Body of pancreas (tissue), 4 donors: ENCODE results near the gene ARID1A. TPM values are rescaled to one million over a fixed set of nuclear protein-coding genes. Genes with fewer than 3 reads are reported as not detected.

Experiments used
- ATAC-seq: fragments of 150-250 bp; one replicate; pipeline ENCODE4 v1.9.1; 2016
- DNase-seq, 4 donors: peaks; one replicate each; pipeline ENCODE4 v3.0.0-alpha.2; 2019
- H3K27ac ChIP-seq, 4 donors: fragments of 200-600 bp; sonication (generic); 1 replicate in 3 of 4; 2 replicates in 1 of 4; pipeline versions ENCODE4 v1.5.1 to v1.6.1; 2016 to 2019; ENCODE audit warnings: mild to moderate bottlenecking in 1 of 4, mixed read lengths in 1 of 4, moderate library complexity in 1 of 4
- H3K27me3 ChIP-seq, 2 donors: fragments of 200-600 bp; sonication (generic); one replicate each; pipeline ENCODE4 v1.6.0; 2016; ENCODE audit warnings: mild to moderate bottlenecking in 1 of 2
- H3K36me3 ChIP-seq, 2 donors: fragments of 200-600 bp; sonication (generic); replicated peaks in 1 of 2; 2 replicates each; pipeline ENCODE4 v1.5.1; 2016; ENCODE audit warnings: low read depth in 2 of 2; ENCODE audit not compliant: insufficient read depth in 1 of 2
- H3K4me1 ChIP-seq: fragments of 200-600 bp; sonication (generic); one replicate; pipeline ENCODE4 v1.6.0; 2016
- H3K4me3 ChIP-seq, 2 donors: fragments of 200-600 bp; sonication (generic); 1 replicate in 1 of 2; 2 replicates in 1 of 2; pipeline ENCODE4 v1.5.1; 2016 to 2019
- H3K9me3 ChIP-seq, 3 donors: fragments of 200-600 bp; sonication (generic); 1 replicate in 2 of 3; 2 replicates in 1 of 3; pipeline ENCODE4 v1.5.1; 2016
- POLR2A ChIP-seq, 3 donors: fragments of 450-650 bp; IDR thresholded peaks; one replicate each; pipeline ENCODE4 v1.6.1; 2016; ENCODE audit warnings: antibody characterized with exemption in 3 of 3, mild to moderate bottlenecking in 2 of 3
- WGBS, 2 donors: methylation state at CpG; one replicate each; pipeline ENCODE4 v1.1.5; 2017; 5-methylcytosine and 5-hydroxymethylcytosine counted together
- intact Hi-C: fragments of 100-400 bp; cut with DNase I; formaldehyde crosslinking; loops from one replicate; pipeline ENCODE4 v1.15.1; 2023
- total RNA-seq, 2 donors: library from RNA; depleted of rRNA; stranded (reverse); fragments of >200 nt; gene quantifications; one replicate each; pipeline ENCODE4 v1.1.0, GENCODE V29; 2016
- TF ChIP-seq, protein P1 (sequence below), 7 experiments: fragments of 450-650 bp in 4 of 7; fragments of 200-600 bp in 3 of 7; sonication (generic) in 3 of 7; IDR thresholded peaks; one replicate each; pipeline ENCODE4 v1.5.1; 2016 to 2019; ENCODE audit warnings: antibody characterized with exemption in 7 of 7

ARID1A gene
- total RNA-seq, 2 donors from 2014 or later, result 23.7 to 25.9 TPM

GRCh38 chr1:26694638-26695355 lies 1.0 kb upstream of the ARID1A start:
- no peak for TF ChIP-seq POLR2A (IDR thresholded peaks at IDR 0.05)
- TF ChIP-seq, protein P1, sequence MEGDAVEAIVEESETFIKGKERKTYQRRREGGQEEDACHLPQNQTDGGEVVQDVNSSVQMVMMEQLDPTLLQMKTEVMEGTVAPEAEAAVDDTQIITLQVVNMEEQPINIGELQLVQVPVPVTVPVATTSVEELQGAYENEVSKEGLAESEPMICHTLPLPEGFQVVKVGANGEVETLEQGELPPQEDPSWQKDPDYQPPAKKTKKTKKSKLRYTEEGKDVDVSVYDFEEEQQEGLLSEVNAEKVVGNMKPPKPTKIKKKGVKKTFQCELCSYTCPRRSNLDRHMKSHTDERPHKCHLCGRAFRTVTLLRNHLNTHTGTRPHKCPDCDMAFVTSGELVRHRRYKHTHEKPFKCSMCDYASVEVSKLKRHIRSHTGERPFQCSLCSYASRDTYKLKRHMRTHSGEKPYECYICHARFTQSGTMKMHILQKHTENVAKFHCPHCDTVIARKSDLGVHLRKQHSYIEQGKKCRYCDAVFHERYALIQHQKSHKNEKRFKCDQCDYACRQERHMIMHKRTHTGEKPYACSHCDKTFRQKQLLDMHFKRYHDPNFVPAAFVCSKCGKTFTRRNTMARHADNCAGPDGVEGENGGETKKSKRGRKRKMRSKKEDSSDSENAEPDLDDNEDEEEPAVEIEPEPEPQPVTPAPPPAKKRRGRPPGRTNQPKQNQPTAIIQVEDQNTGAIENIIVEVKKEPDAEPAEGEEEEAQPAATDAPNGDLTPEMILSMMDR (IDR thresholded peaks at IDR 0.05), result no peak
- Histone ChIP-seq H3K9me3 (no peaks in the 10 kb centered on the region), H3K27me3 (no peaks in the 10 kb centered on the region), H3K36me3 (no peaks in the 10 kb centered on the region), H3K27ac (peak overlapping the region; percentile 96 to 99 (median 96)), H3K4me3 (peak overlapping the region in 1 of 2 donors; percentile 1), H3K4me1 (peaks cover 62% of the 10 kb centered on the region)
- DNase-seq, result no peak
- intact Hi-C loops, result no loop called here
- ATAC-seq, result no peak
- 6% methylated on average over 14 of the region's 14 CpGs for WGBS, 2 donors

DNA sequence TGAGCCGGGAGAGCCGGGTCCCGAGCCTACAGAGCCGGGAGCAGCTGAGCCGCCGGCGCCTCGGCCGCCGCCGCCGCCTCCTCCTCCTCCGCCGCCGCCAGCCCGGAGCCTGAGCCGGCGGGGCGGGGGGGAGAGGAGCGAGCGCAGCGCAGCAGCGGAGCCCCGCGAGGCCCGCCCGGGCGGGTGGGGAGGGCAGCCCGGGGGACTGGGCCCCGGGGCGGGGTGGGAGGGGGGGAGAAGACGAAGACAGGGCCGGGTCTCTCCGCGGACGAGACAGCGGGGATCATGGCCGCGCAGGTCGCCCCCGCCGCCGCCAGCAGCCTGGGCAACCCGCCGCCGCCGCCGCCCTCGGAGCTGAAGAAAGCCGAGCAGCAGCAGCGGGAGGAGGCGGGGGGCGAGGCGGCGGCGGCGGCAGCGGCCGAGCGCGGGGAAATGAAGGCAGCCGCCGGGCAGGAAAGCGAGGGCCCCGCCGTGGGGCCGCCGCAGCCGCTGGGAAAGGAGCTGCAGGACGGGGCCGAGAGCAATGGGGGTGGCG lies 371 bp downstream of the ARID1A start:
- H3K9me3 ChIP-seq, result no peaks in the 10 kb centered on the region
- DNase-seq (peak in 2 of 4 donors; percentile 43 to 47), ATAC-seq (peak; percentile 5)
- H3K27me3 ChIP-seq, result no peaks in the 10 kb centered on the region
- 1% methylated on average over 37 of the region's 72 CpGs; no CpG with 5 or more reads in 1 of the 2 donors for WGBS, 2 donors
- H3K4me3 ChIP-seq, result peak overlapping the region; percentile 48 to 94
- intact Hi-C loops, result no loop called here
- H3K4me1 ChIP-seq, result peaks cover 62% of the 10 kb centered on the region
- peak overlapping the region; percentile 96 to 99 (median 96) for H3K27ac ChIP-seq
- TF ChIP-seq, protein P1 (IDR thresholded peaks at IDR 0.05), result no peak
- no peak for TF ChIP-seq POLR2A (IDR thresholded peaks at IDR 0.05)
- H3K36me3 ChIP-seq, result no peaks in the 10 kb centered on the region

GRCh38 chr1:26696654-26697430 lies 1.0 kb downstream of the ARID1A start:
- Histone ChIP-seq H3K4me3 (peak overlapping the region; percentile 48 to 94), H3K36me3 (no peaks in the 10 kb centered on the region), H3K27me3 (no peaks in the 10 kb centered on the region), H3K4me1 (peaks cover 62% of the 10 kb centered on the region), H3K9me3 (no peaks in the 10 kb centered on the region), H3K27ac (peak overlapping the region; percentile 96 to 99 (median 96))
- peak; percentile 45 to 50 (median 48) for DNase-seq
- WGBS, 2 donors, result 1% methylated on average over 70 of the region's 98 CpGs; no CpG with 5 or more reads in 1 of the 2 donors
- TF ChIP-seq, protein P1 (IDR thresholded peaks at IDR 0.05), result no peak
- TF ChIP-seq POLR2A (IDR thresholded peaks at IDR 0.05), result peak in 2 of 3 donors; percentile 24 to 53
- intact Hi-C loops, result no loop called here
- ATAC-seq, result no peak

DNA sequence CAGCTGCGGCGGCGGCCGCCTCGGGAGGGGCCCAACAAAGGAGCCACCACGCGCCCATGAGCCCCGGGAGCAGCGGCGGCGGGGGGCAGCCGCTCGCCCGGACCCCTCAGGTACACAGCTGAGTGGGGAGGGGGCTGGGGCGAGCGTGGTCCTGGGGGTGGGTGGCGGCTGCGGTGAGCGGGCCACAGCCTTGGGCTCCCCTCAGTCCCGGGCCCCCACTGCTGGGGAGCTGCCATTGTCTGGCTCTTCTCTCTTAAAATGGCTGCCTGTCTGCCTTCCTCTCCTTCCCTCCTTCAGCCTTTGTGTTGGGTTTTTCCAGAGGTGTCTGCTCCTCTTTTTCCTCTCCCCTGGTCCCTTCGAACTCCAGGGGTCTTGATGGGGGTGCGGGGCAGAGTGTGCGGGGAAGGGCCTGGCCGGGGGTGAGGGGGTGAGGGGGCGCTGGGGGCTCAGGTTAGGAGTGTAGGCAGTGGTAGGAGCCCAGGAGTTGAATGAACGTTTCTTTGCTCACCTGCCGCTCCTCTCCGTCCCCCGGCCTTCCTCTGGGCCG lies 1.7 kb downstream of the ARID1A start:
- no peaks in the 10 kb centered on the region for H3K36me3 ChIP-seq
- H3K4me3 ChIP-seq, result peak overlapping the region; percentile 48 to 94
- H3K4me1 ChIP-seq, result peaks cover 66% of the 10 kb centered on the region
- ATAC-seq (no peak), DNase-seq (peak in 3 of 4 donors; percentile 15 to 25 (median 24))
- intact Hi-C loops, result no loop called here
- TF ChIP-seq POLR2A (IDR thresholded peaks at IDR 0.05), result no peak
- TF ChIP-seq, protein P1 (IDR thresholded peaks at IDR 0.05), result no peak
- no peaks in the 10 kb centered on the region for H3K27me3 ChIP-seq
- H3K9me3 ChIP-seq, result no peaks in the 10 kb centered on the region
- H3K27ac ChIP-seq, result peak overlapping the region; percentile 96 to 99 (median 96)
- WGBS, 2 donors, result 0% methylated on average over 4 to 25 of the region's 30 CpGs
